ENCODE measurements around the gene RELL2. TPM values are rescaled to one million over a fixed set of nuclear protein-coding genes. Genes with fewer than 3 reads are reported as not detected.

Gene RELL2
- total RNA-seq, 6 donors from 2014 or later = 2.6 to 9.4 (median 6.5) TPM

DNA sequence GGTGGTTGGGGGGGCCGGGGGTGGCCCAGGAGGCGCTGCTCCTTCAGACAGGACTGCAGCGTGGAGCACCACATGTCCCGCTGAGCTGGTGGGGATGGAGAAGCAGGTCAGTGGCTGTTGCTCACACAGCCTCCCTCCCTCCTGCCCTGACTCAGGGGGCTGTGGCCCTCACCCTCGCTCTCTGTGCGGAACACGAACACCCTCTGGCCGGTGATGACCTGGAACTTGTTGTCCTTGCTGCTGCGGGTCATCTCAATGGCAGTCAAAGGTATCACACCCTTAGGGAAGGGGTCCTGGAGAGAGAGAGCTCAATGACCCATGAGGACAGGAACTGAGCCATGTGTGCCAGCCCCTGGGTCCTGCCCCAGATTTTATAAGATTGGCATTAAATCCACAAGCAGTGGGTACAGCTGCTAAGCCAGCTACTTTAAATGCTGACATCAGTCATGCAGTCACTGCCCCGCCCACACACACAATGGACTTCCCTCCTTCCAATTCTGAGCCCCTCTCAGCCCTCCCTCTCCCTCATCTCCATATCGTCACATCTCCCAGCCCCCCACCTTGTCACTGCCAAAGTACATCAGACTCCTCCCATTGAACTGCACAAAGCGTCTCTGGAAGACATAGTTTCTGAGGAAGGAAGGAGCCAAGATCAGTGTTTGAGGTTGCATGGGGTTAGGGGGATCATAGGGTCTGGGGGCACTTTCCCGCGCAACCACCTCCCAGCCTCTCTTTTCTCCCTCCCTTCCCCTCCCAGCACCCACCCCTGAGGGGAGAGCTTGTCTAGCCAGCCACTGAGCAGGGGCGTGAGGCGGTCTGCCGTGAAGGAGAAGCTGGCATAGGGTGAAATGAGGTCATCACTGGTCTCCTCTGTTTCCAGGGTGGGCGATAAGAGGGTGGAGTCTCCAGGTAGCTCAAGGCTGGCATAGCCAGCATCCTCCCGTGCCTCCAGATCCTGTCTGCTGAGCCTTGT is 36.3 kb downstream of the RELL2 start:
- Histone ChIP-seq H3K27ac (peak overlapping the region in 3 of 4 donors; percentile 27 to 54 (median 40)), H3K4me3 (no peak overlapping the region), H3K36me3 (peaks cover 0 to 58% (median 24%) of the 10 kb centered on the region in 4 donors), H3K9me3 (no peaks in the 10 kb centered on the region), H3K27me3 (no peaks in the 10 kb centered on the region), H3K4me1 (peaks cover 0 to 13% (median 4%) of the 10 kb centered on the region in 4 donors)
- ATAC-seq (ENCODE audit: low FRiP score in 2 of 2) (peak in 1 of 2 donors; percentile 8), DNase-seq (no peak)
- TF ChIP-seq, protein P1, sequence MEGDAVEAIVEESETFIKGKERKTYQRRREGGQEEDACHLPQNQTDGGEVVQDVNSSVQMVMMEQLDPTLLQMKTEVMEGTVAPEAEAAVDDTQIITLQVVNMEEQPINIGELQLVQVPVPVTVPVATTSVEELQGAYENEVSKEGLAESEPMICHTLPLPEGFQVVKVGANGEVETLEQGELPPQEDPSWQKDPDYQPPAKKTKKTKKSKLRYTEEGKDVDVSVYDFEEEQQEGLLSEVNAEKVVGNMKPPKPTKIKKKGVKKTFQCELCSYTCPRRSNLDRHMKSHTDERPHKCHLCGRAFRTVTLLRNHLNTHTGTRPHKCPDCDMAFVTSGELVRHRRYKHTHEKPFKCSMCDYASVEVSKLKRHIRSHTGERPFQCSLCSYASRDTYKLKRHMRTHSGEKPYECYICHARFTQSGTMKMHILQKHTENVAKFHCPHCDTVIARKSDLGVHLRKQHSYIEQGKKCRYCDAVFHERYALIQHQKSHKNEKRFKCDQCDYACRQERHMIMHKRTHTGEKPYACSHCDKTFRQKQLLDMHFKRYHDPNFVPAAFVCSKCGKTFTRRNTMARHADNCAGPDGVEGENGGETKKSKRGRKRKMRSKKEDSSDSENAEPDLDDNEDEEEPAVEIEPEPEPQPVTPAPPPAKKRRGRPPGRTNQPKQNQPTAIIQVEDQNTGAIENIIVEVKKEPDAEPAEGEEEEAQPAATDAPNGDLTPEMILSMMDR (IDR thresholded peaks at IDR 0.05) = no peak
- TF ChIP-seq POLR2A (IDR thresholded peaks at IDR 0.05) = no peak
- TF ChIP-seq POLR2AphosphoS5 (IDR thresholded peaks at IDR 0.05) = no peak
- no peak for TF ChIP-seq EP300 (IDR thresholded peaks at IDR 0.05)
- WGBS, 2 donors = 72 to 74% methylated on average over 14 to 17 of the region's 19 CpGs

DNA sequence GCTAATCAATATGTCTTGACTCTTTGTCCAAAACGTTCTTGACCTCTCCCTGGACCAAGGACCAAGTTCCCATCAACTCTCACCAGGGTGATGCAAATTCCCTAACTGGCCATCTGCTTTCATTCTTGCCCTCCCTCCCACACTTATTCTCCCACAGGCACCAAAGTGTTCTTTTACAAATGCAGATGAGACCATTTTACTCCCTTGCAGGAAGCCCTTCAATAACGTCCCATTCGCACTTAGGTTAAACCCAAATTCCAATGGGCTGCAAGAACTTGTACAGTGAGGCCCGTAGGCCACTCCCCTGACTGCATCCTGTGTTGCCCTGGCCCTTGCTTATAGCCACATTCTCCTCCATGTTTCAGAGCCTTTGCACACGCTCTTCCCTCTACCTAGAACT is 38.0 kb downstream of the RELL2 start:
- no peak for DNase-seq
- TF ChIP-seq POLR2A (IDR thresholded peaks at IDR 0.05) (no peak), EP300 (IDR thresholded peaks at IDR 0.05) (no peak), POLR2AphosphoS5 (IDR thresholded peaks at IDR 0.05) (no peak)
- TF ChIP-seq, protein P1 (IDR thresholded peaks at IDR 0.05) = no peak
- H3K4me1 ChIP-seq = peaks cover 0 to 14% (median 9%) of the 10 kb centered on the region in 4 donors
- WGBS, 2 donors = 78 to 83% methylated on average over 5 of the region's 5 CpGs
- peaks cover 0 to 56% (median 19%) of the 10 kb centered on the region in 4 donors for H3K36me3 ChIP-seq
- ATAC-seq (ENCODE audit: low FRiP score in 2 of 2) = no peak
- no peak overlapping the region for H3K27ac ChIP-seq
- H3K27me3 ChIP-seq = no peaks in the 10 kb centered on the region
- no peak overlapping the region for H3K4me3 ChIP-seq
- H3K9me3 ChIP-seq = no peaks in the 10 kb centered on the region

DNA sequence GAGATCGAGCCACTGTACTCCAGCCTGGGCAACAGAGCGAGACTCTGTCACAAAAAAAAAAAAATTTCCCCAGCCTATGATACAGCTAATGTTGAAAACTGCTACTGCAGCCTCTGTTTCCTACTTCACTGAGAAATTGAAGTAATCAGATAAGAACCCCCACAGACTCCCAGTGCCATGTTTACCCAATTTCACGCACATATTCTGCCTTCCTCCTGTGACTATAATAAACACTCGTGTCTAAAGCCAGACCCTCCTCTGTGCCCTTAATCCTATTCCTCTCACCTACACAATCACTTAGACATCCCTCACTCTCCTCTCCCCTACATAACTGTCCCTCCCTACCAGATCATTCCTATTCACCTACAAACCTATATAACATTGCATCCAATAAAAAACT is 38.9 kb downstream of the RELL2 start:
- DNase-seq (no peak), ATAC-seq (ENCODE audit: low FRiP score in 2 of 2) (no peak)
- H3K27ac ChIP-seq = no peak overlapping the region
- H3K36me3 ChIP-seq = peaks cover 0 to 48% (median 13%) of the 10 kb centered on the region in 4 donors
- 68 to 82% methylated on average over 4 of the region's 4 CpGs for WGBS, 2 donors
- H3K27me3 ChIP-seq = no peaks in the 10 kb centered on the region
- H3K4me1 ChIP-seq = peaks cover 6 to 23% (median 15%) of the 10 kb centered on the region in 4 donors
- no peak for TF ChIP-seq EP300 (IDR thresholded peaks at IDR 0.05)
- no peak for TF ChIP-seq POLR2AphosphoS5 (IDR thresholded peaks at IDR 0.05)
- TF ChIP-seq, protein P1 (IDR thresholded peaks at IDR 0.05) = no peak
- TF ChIP-seq POLR2A (IDR thresholded peaks at IDR 0.05) = no peak
- no peaks in the 10 kb centered on the region for H3K9me3 ChIP-seq
- no peak overlapping the region for H3K4me3 ChIP-seq

DNA sequence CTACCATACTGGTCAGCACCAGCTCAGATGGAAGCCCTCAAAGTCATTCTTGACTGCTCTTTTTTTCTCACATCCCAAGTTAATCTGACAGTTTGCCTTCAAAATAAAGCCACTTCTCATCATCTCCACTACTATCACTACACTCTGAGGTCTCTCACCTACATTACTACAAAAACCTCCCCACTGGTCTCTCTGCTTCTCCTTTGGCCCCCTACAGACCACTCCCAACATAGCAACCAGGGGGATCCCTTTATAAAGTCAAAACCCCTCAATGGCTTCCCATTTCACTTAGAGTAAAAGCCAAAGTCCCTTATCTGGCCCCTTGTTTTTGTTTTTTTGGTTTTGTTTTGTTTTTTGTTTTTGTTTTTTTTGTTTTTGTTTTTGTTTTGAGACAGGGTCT is 40.6 kb downstream of the RELL2 start:
- Histone ChIP-seq H3K4me1 (peaks cover 15 to 37% (median 27%) of the 10 kb centered on the region in 4 donors), H3K4me3 (no peak overlapping the region), H3K36me3 (peaks cover 0 to 30% (median 4%) of the 10 kb centered on the region in 4 donors), H3K9me3 (no peaks in the 10 kb centered on the region), H3K27ac (peak overlapping the region in 1 of 4 donors; percentile 45), H3K27me3 (no peaks in the 10 kb centered on the region)
- ATAC-seq (ENCODE audit: low FRiP score in 2 of 2) (no peak), DNase-seq (no peak)
- no peak for TF ChIP-seq EP300 (IDR thresholded peaks at IDR 0.05)
- no peak for TF ChIP-seq POLR2A (IDR thresholded peaks at IDR 0.05)
- TF ChIP-seq, protein P1 (IDR thresholded peaks at IDR 0.05) = no peak
- no peak for TF ChIP-seq POLR2AphosphoS5 (IDR thresholded peaks at IDR 0.05)
